Endothelial cell of umbilical vein (primary cell): Measurements from ENCODE around the gene PLB1. TPM values are rescaled to one million over a fixed set of nuclear protein-coding genes. Genes with fewer than 3 reads are reported as not detected.

ENCODE experiments used
- BruUV-seq: library from RNA; stranded (reverse); fragments of 400-500 nt; replicated peaks from 2 replicates; lab custom pipeline; 2021; lab: Mats Ljungman, UMichigan
- CTCF ChIA-PET: fragments of 300-600, 350-600 bp; sonication (Branson Sonifier 250); formaldehyde crosslinking; loops from one replicate; lab custom pipeline; 2021; ENCODE audit warnings: antibody characterized with exemption, inconsistent platforms; lab: Charles Lee
- POLR2A ChIA-PET: fragments of 300-600, 350-600 bp; sonication (Branson Sonifier 250); formaldehyde crosslinking; loops from one replicate; lab custom pipeline; 2021; ENCODE audit warnings: antibody characterized with exemption, inconsistent platforms; lab: Charles Lee
- DNase-seq: peaks from one replicate; pipeline ENCODE4 v3.0.0-alpha.2; 2011; ENCODE audit warnings: low read depth, low spot score
- FAIRE-seq: peaks from 2 replicates; lab custom pipeline; 2011; peaks lifted over from hg19 to GRCh38; lab: Jason Lieb, UNC
- H2AFZ ChIP-seq: 2 replicates; pipeline ENCODE4 v1.6.0; 2012; ENCODE audit warnings: low read depth, low read length, control low read depth, inconsistent platforms
- H3K27ac ChIP-seq: 2 replicates; pipeline ENCODE4 v1.5.1; 2011; ENCODE audit warnings: low read depth, mild to moderate bottlenecking, control low read depth, low read length, moderate library complexity; ENCODE audit not compliant: insufficient read depth
- H3K27me3 ChIP-seq, 2 experiments: 2 replicates each; pipeline versions ENCODE4 v1.6.0 to v1.6.1; 2011; ENCODE audit warnings: low read length in 2 of 2, mixed read lengths in 1 of 2; ENCODE audit not compliant: control insufficient read depth in 2 of 2, insufficient read depth in 2 of 2
- H3K36me3 ChIP-seq, 2 experiments: 2 replicates in 1 of 2; 3 replicates in 1 of 2; pipeline ENCODE4 v1.5.1; 2011; ENCODE audit warnings: low read length in 2 of 2, mild to moderate bottlenecking in 1 of 2, moderate library complexity in 1 of 2; ENCODE audit not compliant: control insufficient read depth in 2 of 2, insufficient read depth in 2 of 2; ENCODE audit errors: extremely low read depth in 1 of 2
- H3K4me1 ChIP-seq: 3 replicates; pipeline ENCODE4 v1.5.1; 2011; ENCODE audit warnings: mild to moderate bottlenecking, low read length; ENCODE audit not compliant: control insufficient read depth, insufficient read depth; ENCODE audit errors: extremely low read depth
- H3K4me2 ChIP-seq: 2 replicates; pipeline ENCODE4 v1.6.1; 2011; ENCODE audit warnings: low read length, control low read depth, mixed read lengths; ENCODE audit not compliant: insufficient read depth
- H3K4me3 ChIP-seq, 3 experiments: fragments of 200-600 bp in 1 of 3; sonication (generic), shearing (Covaris generic) in 1 of 3; replicated peaks in 1 of 3; 2 replicates each; pipeline ENCODE4 v1.5.1; 2011 to 2016; ENCODE audit warnings: control low read depth in 3 of 3, low read length in 3 of 3, mild to moderate bottlenecking in 2 of 3, inconsistent platforms in 1 of 3, low read depth in 1 of 3, moderate library complexity in 1 of 3; ENCODE audit not compliant: insufficient read depth in 1 of 3
- H3K79me2 ChIP-seq: 2 replicates; pipeline ENCODE4 v1.6.0; 2012; ENCODE audit warnings: low read length, inconsistent platforms; ENCODE audit not compliant: control insufficient read depth, insufficient read depth
- H3K9ac ChIP-seq: replicated peaks from 2 replicates; pipeline ENCODE3; 2011; ENCODE audit warnings: low read length, control low read depth; ENCODE audit not compliant: insufficient read depth; ENCODE audit errors: extremely low read depth
- H3K9me1 ChIP-seq: replicated peaks from 3 replicates; pipeline ENCODE4 v1.6.0; 2011; ENCODE audit warnings: mild to moderate bottlenecking, low read length; ENCODE audit not compliant: control insufficient read depth, insufficient read depth; ENCODE audit errors: extremely low read depth
- H3K9me3 ChIP-seq: replicated peaks from 2 replicates; pipeline ENCODE4 v1.5.1; 2012; ENCODE audit warnings: low read length, inconsistent platforms; ENCODE audit not compliant: control insufficient read depth, insufficient read depth
- H4K20me1 ChIP-seq: replicated peaks from 2 replicates; pipeline ENCODE3; 2011; ENCODE audit warnings: mild to moderate bottlenecking, low read length; ENCODE audit not compliant: control insufficient read depth, insufficient read depth; ENCODE audit errors: extremely low read depth
- EZH2 ChIP-seq: IDR thresholded peaks from 2 replicates; pipeline ENCODE4 v1.6.1; 2012; ENCODE audit warnings: borderline replicate concordance, low read depth, mild to moderate bottlenecking, moderate library complexity, low read length, inconsistent platforms; ENCODE audit not compliant: severe bottlenecking
- GATA2 ChIP-seq: IDR thresholded peaks from 2 replicates; pipeline ENCODE4 v1.7.0; 2011; ENCODE audit warnings: low read depth, mild to moderate bottlenecking, moderate library complexity, mixed read lengths, low read length; ENCODE audit not compliant: insufficient read length, insufficient read depth
- JUN ChIP-seq: IDR thresholded peaks from 2 replicates; pipeline ENCODE4 v1.6.1; 2011; ENCODE audit warnings: borderline replicate concordance, low read depth; ENCODE audit not compliant: insufficient read length, insufficient read depth
- MAX ChIP-seq: IDR thresholded peaks from 2 replicates; pipeline ENCODE4 v1.6.1; 2011; ENCODE audit not compliant: insufficient read depth, insufficient read length
- MYC ChIP-seq: IDR thresholded peaks from one replicate; pipeline ENCODE4 v1.6.1; 2011; ENCODE audit warnings: mild to moderate bottlenecking, low read depth, low read length
- POLR2A ChIP-seq: IDR thresholded peaks from 2 replicates; pipeline ENCODE4 v1.6.1; 2012; ENCODE audit warnings: low read depth, mild to moderate bottlenecking, control low read depth, low read length
- POLR2AphosphoS5 ChIP-seq: IDR thresholded peaks from 2 replicates; pipeline ENCODE4 v1.6.1; 2012; ENCODE audit warnings: low read depth, mild to moderate bottlenecking, control low read depth, low read length, moderate library complexity; ENCODE audit not compliant: insufficient read depth
- dilution Hi-C: fragments of 300-500 bp; cut with MboI; formaldehyde crosslinking; loops from one replicate; pipeline ENCODE4 v1.15.0; 2019; ENCODE audit warnings: low sequenced_read_pairs; ENCODE audit not compliant: extremely low pct_ligation_motif_present
- intact Hi-C: fragments of 100-400 bp; cut with micrococcal nuclease; formaldehyde crosslinking; loops from one replicate; pipeline ENCODE4 v1.10.0; 2022
- polyA plus RNA-seq, 4 experiments: library from polyadenylated mRNA; depleted of rRNA in 3 of 4; stranded (reverse) in 3 of 4; unstranded in 1 of 4; fragments of >200 nt; gene quantifications; 2 replicates each; pipeline versions ENCODE4 v1.2.1 to v1.2.3, GENCODE V29; 2011 to 2012; ENCODE audit warnings: missing spikeins in 1 of 4
- total RNA-seq: library from RNA; stranded (reverse); gene quantifications from 2 replicates; pipeline ENCODE4 v1.2.3, GENCODE V29; 2021

Gene PLB1
- total and polyA plus RNA-seq, 2 donors (not counting 3 experiments of a cell fraction or from before 2014, with no cell fraction given) = 0.75 to 0.80 TPM

GRCh38 chr2:28593160-28593755 lies 97.4 kb downstream of the PLB1 start:
- no peaks in the 10 kb centered on the region for H3K9me1 ChIP-seq
- no peak overlapping the region for H2AFZ ChIP-seq
- DNase-seq (no peak), FAIRE-seq (no peak)
- intact Hi-C loops = loop anchor here (5.0 kb wide), 1 partner anchor 219 kb away; the partner anchor contains the start of gene SPDYA
- no peaks in the 10 kb centered on the region for H3K9me3 ChIP-seq
- BruUV-seq = no TSS peak
- POLR2A ChIA-PET = interaction anchor here (0.6 kb wide), 1 partner anchor 94 kb away, joined by 3 read pairs; no protein-coding TSS in a partner anchor
- H3K27ac ChIP-seq = no peak overlapping the region
- no peak overlapping the region for H3K9ac ChIP-seq
- no peaks in the 10 kb centered on the region for H3K27me3 ChIP-seq
- no peaks in the 10 kb centered on the region for H4K20me1 ChIP-seq
- H3K4me3 ChIP-seq = no peak overlapping the region
- CTCF ChIA-PET = interaction anchor here (1.1 to 5.8 kb wide), 16 partner anchors 9 to 302 kb away, joined by 3 to 153 read pairs (median 8); partner anchors contain the start of gene PPP1CB
- no peak for TF ChIP-seq JUN
- no peaks in the 10 kb centered on the region for H3K79me2 ChIP-seq
- no peak overlapping the region for H3K4me2 ChIP-seq
- H3K4me1 ChIP-seq = peaks cover 15% of the 10 kb centered on the region
- dilution Hi-C loops = no loop called here
- no peaks in the 10 kb centered on the region for H3K36me3 ChIP-seq

- Histone ChIP-seq H3K9me3 (no peaks in the 10 kb centered on the region), H3K27me3 (no peaks in the 10 kb centered on the region), H3K27ac (peak overlapping the region; percentile 71), H3K9ac (no peak overlapping the region), H3K9me1 (no peaks in the 10 kb centered on the region), H4K20me1 (no peaks in the 10 kb centered on the region), H3K4me2 (no peak overlapping the region), H3K79me2 (no peaks in the 10 kb centered on the region), H3K36me3 (no peaks in the 10 kb centered on the region), H3K4me3 (no peak overlapping the region), H3K4me1 (peaks cover 13% of the 10 kb centered on the region), H2AFZ (peak overlapping the region; percentile 62)
- FAIRE-seq (no peak), DNase-seq (no peak)
- intact Hi-C loops (loop anchor here (1.0 to 5.0 kb wide), 7 partner anchors 10 to 218 kb away; partner anchors contain the start of gene SPDYA), dilution Hi-C loops (no loop called here)
- ChIA-PET CTCF (interaction anchor here (0.6 to 5.8 kb wide), 66 partner anchors 10 to 1478 kb away, joined by 3 to 153 read pairs (median 5); partner anchors contain the start of genes PPP1CB and SPDYA), POLR2A (interaction anchor here (1.9 kb wide), 1 partner anchor 158 kb away, joined by 9 read pairs; the partner anchor contains the start of gene PPP1CB)
- BruUV-seq = no TSS peak
- TF ChIP-seq JUN = no peak
- no peak for TF ChIP-seq POLR2A
- TF ChIP-seq GATA2 = no peak
- TF ChIP-seq POLR2AphosphoS5 = no peak
- TF ChIP-seq MYC = no peak
- no peak for TF ChIP-seq EZH2
- TF ChIP-seq MAX = no peak
Measured at GRCh38 chr2:28594000-28594331, 98.1 kb downstream of the PLB1 start.
